SH-SY5Y (cell line): ENCODE results near the gene KIAA0753.

Source experiments
- GATA2 ChIP-seq: IDR thresholded peaks from 2 replicates; pipeline ENCODE4 v1.6.1; 2011; ENCODE audit warnings: mild to moderate bottlenecking, low read depth, low read length
- GATA3 ChIP-seq: IDR thresholded peaks from 2 replicates; pipeline ENCODE4 v1.6.1; 2011; ENCODE audit warnings: low read depth, mild to moderate bottlenecking, low read length, moderate library complexity

GRCh38 chr17:6551356-6551755, 89.2 kb downstream of the KIAA0753 start:
- TF ChIP-seq GATA3, result no peak
- no peak for TF ChIP-seq GATA2
